Mucosa of descending colon (tissue), 3 donors: ENCODE measurements around the gene ERGIC1. TPM values are rescaled to one million over a fixed set of nuclear protein-coding genes. Genes with fewer than 3 reads are reported as not detected.

ENCODE experiments used
- ATAC-seq: fragments of 200-7000 bp; cut with Tn5 transposase; one replicate; pipeline ENCODE4 v1.9.1; 2020; ENCODE audit warnings: mild to moderate bottlenecking, moderate library complexity
- DNase-seq, 3 donors: peaks; one replicate each; pipeline ENCODE4 v3.0.0-alpha.2; 2020
- H3K36me3 ChIP-seq: fragments of 200-600 bp; one replicate; pipeline ENCODE4 v1.8.0; 2021; ENCODE audit warnings: low read depth, mild to moderate bottlenecking
- H3K4me1 ChIP-seq: fragments of 200-600 bp; one replicate; pipeline ENCODE4 v1.8.0; 2021; ENCODE audit warnings: low read depth, mild to moderate bottlenecking
- H3K4me3 ChIP-seq: fragments of 200-600 bp; one replicate; pipeline ENCODE4 v1.8.0; 2021; ENCODE audit warnings: mild to moderate bottlenecking
- H3K9me3 ChIP-seq: fragments of 200-600 bp; one replicate; pipeline ENCODE4 v1.8.0; 2021; ENCODE audit warnings: mild to moderate bottlenecking
- intact Hi-C, 2 donors: fragments of 100-400 bp; cut with DNase I in 1 of 2; cut with micrococcal nuclease in 1 of 2; formaldehyde crosslinking; loops; one replicate each; pipeline versions ENCODE4 v1.11.0 to v1.11.1; 2022; cut with DNase I, micrococcal nuclease
- total RNA-seq, 3 donors: library from RNA; stranded (reverse); fragmentation: NEBNext Ultra II Directional in 2 of 3; extraction: Animal tissue kit (Norgen Biotek cat#: 25700) in 2 of 3; gene quantifications; one replicate each; pipeline versions ENCODE4 v1.2.1 to v1.2.4, GENCODE V29; 2021 to 2023
- TF ChIP-seq, protein P1 (sequence below): fragments of 200-600 bp; IDR thresholded peaks from one replicate; pipeline ENCODE4 v1.8.0; 2022; ENCODE audit warnings: antibody characterized with exemption, mild to moderate bottlenecking
- donor health status: DM: no; HTN: no; CAD: no; lungs with moderate emphysema.
- donor health status: DM: no; HTN: no; CAD: no.
- donor health status: DM: no; HTN: yes; CAD: no.

Gene ERGIC1
- total RNA-seq, 3 donors from 2014 or later, result 153 to 222 (median 199) TPM

DNA sequence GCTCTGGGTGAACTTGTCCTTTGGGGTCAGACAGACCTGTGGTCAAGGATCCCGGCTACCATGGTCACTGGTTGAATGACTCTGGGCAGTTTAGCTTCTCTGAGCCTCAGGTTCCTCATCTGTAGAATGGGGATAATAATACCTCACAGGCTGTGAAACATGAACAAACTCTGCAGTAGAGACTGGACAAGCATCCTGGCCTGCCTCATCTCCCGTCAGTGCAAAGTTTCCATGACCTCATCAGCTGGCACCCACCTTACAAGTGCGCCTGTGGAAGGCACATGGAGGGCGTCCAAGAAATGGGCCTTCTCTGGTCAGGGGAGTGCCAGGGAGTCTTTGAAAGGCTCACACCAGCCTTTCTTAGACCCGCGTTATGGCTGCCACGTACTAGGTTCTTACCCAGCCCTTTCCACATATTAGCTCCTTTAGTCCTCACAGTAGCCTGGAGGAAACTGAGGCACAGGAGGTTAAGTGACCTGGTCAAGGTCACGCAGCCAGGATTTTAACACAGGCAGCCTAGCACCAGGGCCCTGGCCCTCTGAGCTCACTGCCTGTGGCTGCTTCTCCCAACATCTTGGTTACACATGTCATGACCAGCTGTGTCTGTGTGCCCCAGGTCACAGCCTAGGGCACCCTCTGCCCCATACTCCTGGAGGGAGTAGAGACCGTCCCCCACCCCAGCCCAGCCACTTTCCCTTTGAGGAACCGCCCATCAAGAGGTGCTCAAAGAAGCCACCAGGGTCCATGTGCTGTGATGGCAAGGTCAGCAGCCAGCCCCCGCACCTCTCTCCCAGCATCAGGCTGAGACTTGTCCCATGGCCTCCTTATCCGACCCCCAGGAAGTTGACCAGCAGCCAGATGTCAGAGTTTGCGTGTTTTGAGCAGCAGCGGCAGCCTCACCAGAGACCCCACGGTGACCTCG is 85.7 kb downstream of the ERGIC1 start:
- ATAC-seq (no peak), DNase-seq (no peak)
- H3K4me3 ChIP-seq, result no peak overlapping the region
- no peaks in the 10 kb centered on the region for H3K4me1 ChIP-seq
- TF ChIP-seq, protein P1, sequence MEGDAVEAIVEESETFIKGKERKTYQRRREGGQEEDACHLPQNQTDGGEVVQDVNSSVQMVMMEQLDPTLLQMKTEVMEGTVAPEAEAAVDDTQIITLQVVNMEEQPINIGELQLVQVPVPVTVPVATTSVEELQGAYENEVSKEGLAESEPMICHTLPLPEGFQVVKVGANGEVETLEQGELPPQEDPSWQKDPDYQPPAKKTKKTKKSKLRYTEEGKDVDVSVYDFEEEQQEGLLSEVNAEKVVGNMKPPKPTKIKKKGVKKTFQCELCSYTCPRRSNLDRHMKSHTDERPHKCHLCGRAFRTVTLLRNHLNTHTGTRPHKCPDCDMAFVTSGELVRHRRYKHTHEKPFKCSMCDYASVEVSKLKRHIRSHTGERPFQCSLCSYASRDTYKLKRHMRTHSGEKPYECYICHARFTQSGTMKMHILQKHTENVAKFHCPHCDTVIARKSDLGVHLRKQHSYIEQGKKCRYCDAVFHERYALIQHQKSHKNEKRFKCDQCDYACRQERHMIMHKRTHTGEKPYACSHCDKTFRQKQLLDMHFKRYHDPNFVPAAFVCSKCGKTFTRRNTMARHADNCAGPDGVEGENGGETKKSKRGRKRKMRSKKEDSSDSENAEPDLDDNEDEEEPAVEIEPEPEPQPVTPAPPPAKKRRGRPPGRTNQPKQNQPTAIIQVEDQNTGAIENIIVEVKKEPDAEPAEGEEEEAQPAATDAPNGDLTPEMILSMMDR, result no peak
- intact Hi-C loops, result no loop called here
- no peaks in the 10 kb centered on the region for H3K9me3 ChIP-seq
- no peaks in the 10 kb centered on the region for H3K36me3 ChIP-seq

DNA sequence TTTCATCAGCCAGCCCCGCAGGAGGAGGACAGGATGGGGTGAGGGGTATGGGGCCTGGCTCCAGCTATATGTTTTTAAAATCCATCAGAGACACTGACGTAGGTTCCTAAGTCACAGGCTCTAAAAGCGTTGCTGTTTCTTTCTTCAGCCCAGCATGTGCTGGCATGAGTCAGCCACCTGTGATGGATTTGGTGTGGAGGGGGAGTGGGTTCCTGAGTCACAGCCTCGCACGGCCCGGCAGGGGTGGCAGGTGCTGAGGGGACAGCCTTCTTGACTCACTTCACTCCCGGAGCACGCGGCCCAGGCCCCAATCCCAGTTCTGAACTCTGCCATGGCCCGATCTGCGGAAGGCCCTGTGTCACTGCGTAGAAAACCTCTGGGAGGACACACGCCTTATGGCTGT is 86.4 kb downstream of the ERGIC1 start:
- Histone ChIP-seq H3K4me3 (no peak overlapping the region), H3K36me3 (no peaks in the 10 kb centered on the region), H3K4me1 (no peaks in the 10 kb centered on the region), H3K9me3 (no peaks in the 10 kb centered on the region)
- ATAC-seq (no peak), DNase-seq (no peak)
- TF ChIP-seq, protein P1, result no peak
- intact Hi-C loops, result no loop called here

DNA sequence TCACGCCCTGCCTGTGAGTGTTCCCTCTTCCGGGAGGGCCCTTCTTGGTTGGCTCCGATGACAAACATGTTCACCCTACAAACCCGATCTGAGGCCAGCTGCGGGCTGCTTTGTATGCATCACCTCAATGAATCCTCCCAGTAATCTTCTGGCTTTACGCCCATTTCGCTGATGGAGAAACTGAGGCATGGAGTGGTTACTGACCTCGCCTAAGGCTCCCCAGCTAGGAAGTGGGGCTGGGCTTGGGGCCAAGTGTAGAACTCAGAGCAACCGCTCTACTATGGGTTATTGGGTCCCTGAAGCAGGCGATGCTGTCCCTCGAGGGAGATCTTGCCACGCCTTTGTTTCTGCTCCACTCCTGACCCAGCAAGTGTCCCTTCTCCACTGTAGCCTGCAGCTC is 86.9 kb downstream of the ERGIC1 start:
- H3K4me3 ChIP-seq, result no peak overlapping the region
- no peak for DNase-seq
- TF ChIP-seq, protein P1, result no peak
- no peak for ATAC-seq
- H3K36me3 ChIP-seq, result no peaks in the 10 kb centered on the region
- no peaks in the 10 kb centered on the region for H3K9me3 ChIP-seq
- intact Hi-C loops, result no loop called here
- no peaks in the 10 kb centered on the region for H3K4me1 ChIP-seq

DNA sequence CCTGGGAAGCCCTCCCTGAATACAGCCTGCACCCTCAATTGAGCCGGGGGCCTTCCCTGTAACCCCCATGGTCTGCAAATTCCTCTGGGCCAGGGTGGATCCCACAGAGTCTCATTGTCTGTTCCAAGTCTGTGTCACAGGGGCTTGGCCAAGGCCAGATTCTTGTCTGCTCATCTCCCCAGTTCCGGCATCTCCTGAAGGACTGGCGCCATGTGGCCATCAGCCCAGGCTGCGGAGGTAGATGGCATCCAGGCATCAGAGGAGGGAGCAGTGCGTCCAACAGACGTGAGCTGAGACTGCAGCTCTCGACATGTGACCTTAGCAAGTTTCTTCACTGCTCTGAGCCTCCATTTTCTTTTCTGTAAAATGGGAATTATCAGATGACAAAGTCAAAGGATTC is 87.9 kb downstream of the ERGIC1 start:
- TF ChIP-seq, protein P1, result no peak
- ATAC-seq (no peak), DNase-seq (no peak)
- Histone ChIP-seq H3K4me3 (no peak overlapping the region), H3K4me1 (no peaks in the 10 kb centered on the region), H3K9me3 (no peaks in the 10 kb centered on the region), H3K36me3 (no peaks in the 10 kb centered on the region)
- intact Hi-C loops, result no loop called here

GRCh38 chr5:172923539-172923938 is 89.5 kb downstream of the ERGIC1 start:
- Histone ChIP-seq H3K9me3 (no peaks in the 10 kb centered on the region), H3K4me1 (no peaks in the 10 kb centered on the region), H3K36me3 (no peaks in the 10 kb centered on the region), H3K4me3 (no peak overlapping the region)
- DNase-seq, result no peak
- no peak for ATAC-seq
- TF ChIP-seq, protein P1, result no peak
- intact Hi-C loops, result no loop called here
